Measurements from ENCODE around the gene PNPO. TPM values are rescaled to one million over a fixed set of nuclear protein-coding genes. Genes with fewer than 3 reads are reported as not detected.

PNPO gene
- total and polyA plus RNA-seq, 2 of the 13 experiments (the other 11 are each of a cell fraction or from before 2014, with no cell fraction given): 47.9 to 63.3 TPM

GRCh38 chr17:47949197-47949759 is 7.9 kb downstream of the PNPO start (continued):
- no peak for TF ChIP-seq MLXIP (CRISPR knock-in tag; IDR thresholded peaks at IDR 0.05; ENCODE audit: borderline replicate concordance)
- TF ChIP-seq WIZ (CRISPR knock-in tag; IDR thresholded peaks at IDR 0.05): no peak; the same call in 1 of the 2 replicates
- peak; percentile 57; the same call in 1 of the 2 replicates for TF ChIP-seq SALL1 (CRISPR knock-in tag; IDR thresholded peaks at IDR 0.05)
- peak; percentile 79; the same call in 1 of the 2 replicates for TF ChIP-seq ZNF558 (CRISPR knock-in tag; IDR thresholded peaks at IDR 0.05; ENCODE audit: borderline replicate concordance)
- no peak for TF ChIP-seq DPF2 (CRISPR knock-in tag; IDR thresholded peaks at IDR 0.05; ENCODE audit: borderline replicate concordance, low read depth)
- no peak for TF ChIP-seq KAT2B (IDR thresholded peaks at IDR 0.05; ENCODE audit: borderline replicate concordance, low read depth, low read length)
- TF ChIP-seq SYNCRIP (IDR thresholded peaks at IDR 0.05; ENCODE audit: insufficient read depth, low read depth, low read length): no peak
- no peak for TF ChIP-seq ATF4 (CRISPR knock-in tag; IDR thresholded peaks at IDR 0.05)
- TF ChIP-seq ARID2 (CRISPR knock-in tag; IDR thresholded peaks at IDR 0.05; ENCODE audit: borderline replicate concordance): peak; percentile 86; the same call in 1 of the 2 replicates
- peak; percentile 76 for TF ChIP-seq ARNT2 (CRISPR knock-in tag; IDR thresholded peaks at IDR 0.05; ENCODE audit: low read depth)
- no peak for TF ChIP-seq IRF1 (CRISPR knock-in tag; IDR thresholded peaks at IDR 0.05; ENCODE audit: low read depth)
- no peak for TF ChIP-seq ARNT (IDR thresholded peaks at IDR 0.05)
- no peak for TF ChIP-seq DZIP1 (CRISPR knock-in tag; IDR thresholded peaks at IDR 0.05)
- TF ChIP-seq NR2F1 (CRISPR knock-in tag; IDR thresholded peaks at IDR 0.05): 0 out of 4 replicates have a peak, but pooled peaks of 1 of the 2 experiments have one; percentile 13
- no peak for TF ChIP-seq ZSCAN29 (CRISPR knock-in tag; conservative IDR thresholded peaks at IDR 0.05)
- TF ChIP-seq ZHX1 (CRISPR knock-in tag; IDR thresholded peaks at IDR 0.05; ENCODE audit: low read depth): peak; percentile 53
- no peak for TF ChIP-seq ZNF282 (IDR thresholded peaks at IDR 0.05; ENCODE audit: partially characterized antibody)
